Activated CD4-positive, CD25-positive, alpha-beta regulatory T cell treated with anti-CD3 and anti-CD28 coated beads, Interleukin-2, amount 50 U/mL, for 24 hours (primary cell): Measurements from ENCODE around the gene TBC1D4.

ENCODE experiments used
- ATAC-seq, 2 donors: fragments of 150-1000 bp; cut with Tn5 transposase; one replicate each; pipeline ENCODE4 v1.10.0; 2021; ENCODE audit warnings: mild to moderate bottlenecking in 1 of 2, moderate library complexity in 1 of 2

Gene TBC1D4

DNA sequence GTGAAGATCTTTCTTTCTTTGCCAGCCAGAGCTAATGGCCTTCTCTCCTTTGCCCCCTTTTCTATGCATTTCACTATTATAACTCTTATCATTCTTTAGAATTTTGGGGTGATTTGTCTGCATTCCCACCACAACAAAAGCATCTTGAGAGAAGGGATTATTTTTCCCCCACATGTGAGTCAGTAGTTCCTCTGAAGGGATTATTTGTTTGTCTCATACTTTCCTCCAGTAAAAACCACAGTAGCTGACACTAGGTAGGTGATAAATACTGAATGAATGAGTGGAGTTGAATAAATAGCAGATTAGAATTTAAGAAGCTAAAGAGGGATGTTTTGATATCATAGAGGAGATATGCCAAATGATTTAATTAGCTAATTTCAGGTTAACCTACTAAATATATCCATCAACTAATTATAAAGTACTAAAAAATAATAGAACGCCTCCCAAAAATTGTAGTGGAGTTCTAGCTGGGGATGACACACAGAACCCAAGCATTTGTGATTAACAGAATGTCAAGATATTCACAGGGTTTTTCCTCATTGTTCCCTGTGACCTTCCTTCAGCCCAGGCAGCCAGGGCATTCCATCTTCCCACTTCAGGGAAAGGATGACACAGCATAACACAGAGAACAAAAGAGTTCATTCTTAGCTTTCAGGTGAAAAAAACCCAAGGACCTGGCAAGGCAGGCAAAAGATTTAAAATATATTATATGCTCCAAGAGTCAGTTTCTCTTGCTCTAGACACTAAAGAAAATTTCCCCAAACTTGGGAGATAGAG, 3.5 kb upstream of the TBC1D4 start:
- no peak for ATAC-seq

DNA sequence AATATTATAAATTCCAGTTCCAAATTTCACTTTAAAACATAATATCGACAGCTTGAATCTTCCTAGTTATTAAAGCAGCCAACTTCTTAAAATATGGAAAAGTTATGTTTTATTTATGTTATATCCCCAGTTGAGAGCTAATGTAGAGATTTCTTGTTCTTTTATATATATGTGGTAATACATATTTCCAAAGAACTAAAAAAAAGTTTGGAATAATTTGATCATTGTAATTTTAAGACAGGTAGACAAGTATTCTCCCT, 781 bp upstream of the TBC1D4 start:
- ATAC-seq: no peak

DNA sequence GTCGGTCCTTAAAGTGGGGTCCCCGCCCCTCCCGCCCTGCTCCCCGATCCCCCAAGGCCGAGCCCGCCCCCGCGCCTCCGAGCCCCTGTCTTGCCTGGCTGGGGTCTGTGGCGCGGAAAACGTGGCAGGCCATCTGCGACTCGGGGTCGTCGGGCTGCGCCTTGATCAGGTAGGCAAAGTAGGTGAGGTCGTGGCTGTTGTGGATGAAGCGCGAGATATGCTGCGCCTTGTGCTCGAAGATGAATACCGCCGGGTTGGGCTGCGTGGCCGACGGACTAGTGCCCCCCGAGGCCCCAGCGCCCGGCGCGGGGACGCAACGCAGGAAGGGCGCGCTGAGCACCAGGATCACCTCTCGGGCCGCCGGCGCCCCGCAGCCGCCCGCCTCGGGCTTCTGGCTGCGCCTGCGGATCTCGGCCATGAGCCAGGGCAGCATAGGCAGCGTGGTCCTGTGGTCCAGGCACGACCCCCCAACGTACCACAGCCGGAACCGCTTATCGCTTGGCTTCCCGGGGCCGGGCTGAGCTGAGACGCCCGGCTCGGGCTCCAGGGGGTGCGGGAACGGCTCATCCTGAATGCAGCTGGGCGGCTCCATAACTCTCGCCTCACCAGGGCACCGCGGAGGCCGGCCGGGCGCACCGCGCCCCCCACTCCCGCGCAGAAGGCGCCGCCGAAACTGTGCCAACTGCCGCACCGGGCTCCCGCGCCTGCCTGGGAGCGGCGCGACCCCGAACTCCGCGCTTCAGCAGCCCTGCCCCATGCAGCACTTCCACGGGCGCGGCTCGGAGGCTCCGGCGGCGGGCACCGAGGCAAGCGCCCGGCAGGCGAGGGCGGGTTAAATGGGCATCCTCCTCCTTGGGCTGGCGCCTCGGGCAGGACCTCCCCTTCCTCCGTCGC, 546 bp downstream of the TBC1D4 start:
- ATAC-seq: peak; percentile 33 to 38

GRCh38 chr13:75480671-75481175, 1.2 kb downstream of the TBC1D4 start:
- ATAC-seq: peak in 1 of 2 donors; percentile 5

DNA sequence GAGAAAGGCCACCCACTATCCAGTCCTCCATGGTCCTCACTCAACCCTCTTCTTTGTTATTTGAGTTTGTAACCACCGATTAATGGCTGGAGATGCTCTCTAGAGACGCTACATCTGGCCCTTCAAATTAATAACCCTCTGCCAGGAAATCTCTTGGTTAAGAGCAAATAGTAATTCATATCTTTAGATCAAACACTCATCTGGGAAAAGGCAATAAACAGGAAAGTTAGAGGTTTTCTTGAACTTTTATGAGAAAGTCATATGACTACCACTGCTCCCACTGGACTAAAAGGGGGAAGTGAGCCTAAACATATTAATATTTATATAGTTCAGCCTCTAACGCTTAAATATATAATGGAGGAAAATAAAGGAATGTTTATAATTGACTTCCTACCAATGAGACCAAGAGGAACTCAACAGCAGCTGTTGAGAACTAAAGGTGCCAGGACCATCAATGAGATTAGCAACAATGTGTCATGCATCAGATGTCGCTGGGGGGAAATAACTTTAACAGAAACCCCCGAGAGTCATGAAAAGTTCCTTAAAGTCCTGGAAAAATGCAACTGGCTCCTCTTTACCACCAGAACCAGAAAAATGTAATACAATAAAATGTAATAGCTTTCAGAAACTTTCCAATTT, 2.7 kb downstream of the TBC1D4 start:
- no peak for ATAC-seq

GRCh38 chr13:75478659-75479058, 3.3 kb downstream of the TBC1D4 start:
- ATAC-seq: no peak

GRCh38 chr13:75474956-75475355, 7.0 kb downstream of the TBC1D4 start:
- ATAC-seq: no peak

GRCh38 chr13:75473468-75473867, 8.5 kb downstream of the TBC1D4 start:
- no peak for ATAC-seq

- no peak for ATAC-seq
These were observed 11.3 kb downstream of the TBC1D4 start for GRCh38 chr13:75470676-75471075.

DNA sequence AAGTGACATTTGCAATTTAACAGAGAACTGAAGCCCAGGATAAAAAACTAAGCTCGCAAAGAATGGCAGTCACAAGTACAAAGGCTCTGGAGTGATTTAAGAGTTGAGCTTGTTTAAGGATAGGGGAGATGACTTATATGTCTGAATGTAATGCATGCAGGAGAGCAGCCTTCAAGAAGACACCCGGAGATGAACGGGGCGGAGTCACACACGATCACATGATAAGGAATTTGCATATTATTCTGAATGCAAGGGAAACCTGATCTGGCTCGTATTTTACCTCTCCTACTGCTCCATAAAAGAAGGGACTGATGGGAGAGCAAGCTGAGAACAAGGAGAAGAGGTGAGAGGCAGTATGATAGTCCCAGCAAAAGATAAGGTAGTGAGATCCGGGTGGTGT, 12.9 kb downstream of the TBC1D4 start:
- no peak for ATAC-seq

DNA sequence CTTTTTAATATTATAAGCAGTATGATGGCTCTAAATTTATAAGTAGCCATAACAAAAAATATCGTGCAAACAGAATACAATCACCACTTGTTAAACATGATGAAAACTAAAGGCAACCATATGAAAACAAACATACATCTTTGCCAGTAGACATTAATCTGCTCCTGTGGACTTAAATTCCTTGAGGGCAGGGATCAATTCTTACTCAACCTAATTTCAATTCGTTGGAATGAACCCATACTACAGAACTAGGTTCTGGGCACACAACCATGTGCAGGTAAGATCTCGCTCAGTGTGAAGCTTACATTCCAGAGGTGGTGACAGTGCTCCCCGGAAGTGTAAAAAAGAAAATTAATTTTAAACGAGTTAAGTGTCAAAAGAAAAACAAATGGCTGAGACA, 13.4 kb downstream of the TBC1D4 start:
- ATAC-seq: no peak

DNA sequence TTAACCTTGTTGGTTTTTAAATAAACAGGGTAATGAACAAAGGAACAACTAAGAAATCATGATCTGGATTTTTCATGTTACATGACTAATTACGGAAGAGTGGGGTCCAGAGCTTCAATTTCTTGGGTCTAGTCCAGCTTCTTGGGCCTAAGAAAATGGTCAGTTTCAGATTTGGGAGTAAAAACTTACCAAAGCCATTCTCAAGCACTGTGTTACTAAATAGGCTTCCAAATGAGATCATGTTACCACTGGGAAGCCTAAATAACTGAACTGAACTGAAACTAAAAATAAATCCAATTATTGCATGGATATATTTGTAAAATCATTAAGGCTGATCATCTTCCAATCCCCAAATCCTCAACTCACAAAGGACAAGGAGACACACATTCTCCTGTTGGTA, 13.9 kb downstream of the TBC1D4 start:
- no peak for ATAC-seq

DNA sequence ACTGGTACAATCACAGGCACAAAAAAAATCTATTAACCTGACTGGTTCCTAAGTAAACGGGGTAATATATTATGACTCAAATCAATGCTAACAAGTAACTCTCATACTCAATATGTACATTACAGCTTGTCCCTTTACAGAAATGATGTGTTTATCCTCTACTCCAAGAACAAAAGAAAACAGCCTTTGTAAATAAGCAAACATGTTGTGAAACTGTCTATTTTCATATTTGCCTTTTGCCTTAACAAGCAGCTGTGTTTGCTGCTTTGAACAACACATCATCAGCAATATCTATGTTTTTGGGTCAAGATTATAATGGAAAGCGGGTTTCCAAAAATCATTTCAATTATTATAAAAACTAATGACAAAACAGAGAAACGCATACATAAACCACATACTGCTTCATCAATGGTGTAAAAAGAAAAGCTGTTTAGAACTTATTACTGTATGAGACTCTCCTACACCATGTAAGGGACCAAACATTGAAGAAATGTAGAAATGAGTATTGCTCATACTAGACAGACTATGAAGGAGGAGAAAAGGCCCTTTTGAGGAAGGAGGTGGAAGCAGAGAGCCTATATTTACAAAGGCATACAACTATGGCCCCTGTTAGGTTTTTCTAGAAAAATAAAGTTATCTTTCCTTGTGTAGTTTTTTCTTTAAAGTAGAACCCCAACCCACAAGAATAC, 14.8 kb downstream of the TBC1D4 start:
- no peak for ATAC-seq

- ATAC-seq: no peak
These were observed 16.7 kb downstream of the TBC1D4 start for GRCh38 chr13:75465236-75465635.

- ATAC-seq: no peak
These were observed 20.7 kb downstream of the TBC1D4 start for GRCh38 chr13:75461314-75461713.

DNA sequence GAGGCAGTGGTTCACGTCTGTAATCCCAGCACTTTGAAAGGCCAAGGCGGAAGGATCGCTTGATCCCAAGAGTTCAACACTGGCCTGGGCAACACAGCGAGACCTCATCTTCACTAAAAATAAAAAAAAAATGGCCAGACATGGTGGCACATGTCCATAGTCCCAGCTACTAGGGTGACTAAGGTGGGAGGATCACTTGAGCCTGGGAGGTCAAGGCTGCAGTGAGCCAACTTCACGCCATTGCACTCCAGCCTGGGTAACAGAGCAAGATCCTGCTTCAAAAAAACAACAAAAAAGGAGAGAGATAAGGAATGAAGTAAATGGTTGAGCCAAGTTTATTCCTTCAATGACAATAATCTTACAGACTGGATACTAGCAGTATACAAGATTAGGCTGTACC, 21.3 kb downstream of the TBC1D4 start:
- no peak for ATAC-seq

GRCh38 chr13:75458696-75459422, 23.1 kb downstream of the TBC1D4 start:
- ATAC-seq: no peak

DNA sequence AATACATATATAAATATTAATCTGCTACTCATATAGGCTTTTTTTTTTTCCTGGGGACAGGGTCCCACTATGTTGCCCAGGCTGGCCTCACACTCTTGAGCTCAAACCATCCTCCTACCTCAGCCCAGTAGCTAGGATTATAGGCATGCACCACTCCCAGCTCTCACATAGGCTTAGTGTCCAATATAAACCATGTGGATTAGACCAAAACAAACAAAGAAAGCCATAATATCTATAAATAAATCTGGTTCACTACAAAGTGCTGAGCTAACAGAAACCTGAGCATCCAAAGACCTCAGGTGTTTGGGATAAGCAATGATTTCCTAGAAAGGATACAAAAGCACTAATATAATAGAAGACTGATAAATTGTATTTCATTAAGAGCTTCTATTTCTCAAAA, 26.0 kb downstream of the TBC1D4 start:
- no peak for ATAC-seq

GRCh38 chr13:75454497-75454896, 27.5 kb downstream of the TBC1D4 start:
- ATAC-seq: no peak

GRCh38 chr13:75452564-75452963, 29.4 kb downstream of the TBC1D4 start:
- no peak for ATAC-seq

- no peak for ATAC-seq
These were observed 34.5 kb downstream of the TBC1D4 start for GRCh38 chr13:75447493-75447892.

GRCh38 chr13:75446874-75447273, 35.1 kb downstream of the TBC1D4 start:
- no peak for ATAC-seq
